Right ventricle myocardium superior (tissue), 1 donor: ENCODE measurements around the gene MAP2K3. TPM values are rescaled to one million over a fixed set of nuclear protein-coding genes. Genes with fewer than 3 reads are reported as not detected.

Experiments used
- ATAC-seq: fragments of 200-7000 bp; cut with Tn5 transposase; one replicate; pipeline ENCODE4 v1.9.1; 2020; ENCODE audit warnings: mild to moderate bottlenecking; ENCODE audit not compliant: poor library complexity
- DNase-seq: peaks from one replicate; pipeline ENCODE4 v3.0.0-alpha.2; 2020
- intact Hi-C: fragments of 100-400 bp; cut with DNase I; formaldehyde crosslinking; loops from one replicate; pipeline ENCODE4 v1.11.2; 2022
- total RNA-seq: library from RNA; stranded (reverse); fragmentation: NEBNext Ultra II Directional; extraction: Animal tissue kit (Norgen Biotek cat#: 25700); gene quantifications from one replicate; pipeline ENCODE4 v1.2.1, GENCODE V29; 2021
- donor health status: DM: no; HTN: yes; CAD: no; lungs with severe emphysema.

The MAP2K3 gene
- total RNA-seq, 1 donor from 2014 or later = 30.8 TPM

DNA sequence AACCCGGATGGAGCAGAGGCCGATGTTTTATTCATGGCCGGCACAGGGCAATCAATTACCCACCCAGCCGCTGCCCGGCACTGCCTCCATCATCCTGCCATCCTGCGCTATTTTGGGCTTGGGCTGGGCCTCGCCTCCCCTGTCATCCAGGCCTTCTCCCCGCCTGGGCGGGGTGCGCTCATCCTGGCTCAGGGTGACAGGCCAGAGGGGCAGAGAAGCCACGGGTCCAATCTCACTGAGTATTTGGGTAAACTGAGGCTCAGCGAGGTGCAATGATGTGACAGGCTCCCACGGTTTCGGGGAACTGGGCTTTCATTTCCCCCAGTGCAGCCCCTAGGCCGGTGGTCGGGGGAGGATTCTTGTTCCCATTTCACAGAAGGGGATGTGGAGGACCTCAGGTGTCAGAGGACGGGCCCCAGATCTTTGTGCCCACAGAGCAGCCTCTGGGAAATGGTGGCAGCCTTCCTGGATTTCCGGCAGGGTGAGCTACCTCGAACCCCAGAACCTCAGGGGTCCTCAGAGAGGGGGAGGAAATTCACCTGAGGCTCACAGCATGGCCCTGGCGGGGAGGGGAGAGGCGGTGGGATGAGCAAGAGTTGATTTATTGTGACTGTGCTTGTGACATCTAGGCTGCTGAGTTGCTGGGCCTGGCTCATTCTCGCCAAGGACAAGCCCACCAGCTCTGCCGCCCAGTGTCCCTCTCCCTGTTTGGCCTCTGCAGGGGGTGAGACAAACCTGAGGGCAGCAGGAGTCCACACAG lies 67.9 kb downstream of the MAP2K3 start:
- no peak for ATAC-seq
- intact Hi-C loops = no loop called here
- peak; percentile 35 for DNase-seq

DNA sequence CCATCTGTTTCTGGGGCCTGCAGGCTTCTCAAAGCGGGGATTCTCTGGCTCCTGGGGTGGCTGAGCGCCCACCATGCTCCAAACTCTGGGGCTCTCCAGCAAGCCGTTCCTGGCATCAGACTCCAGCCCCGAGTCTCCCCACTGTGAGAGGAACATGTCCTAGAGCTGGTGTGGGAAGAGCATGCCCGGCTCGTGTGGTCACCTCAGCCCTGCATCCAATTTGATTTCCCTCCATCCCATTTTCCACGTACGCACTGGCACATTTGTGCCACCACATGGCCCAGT lies 68.4 kb downstream of the MAP2K3 start:
- intact Hi-C loops = no loop called here
- ATAC-seq = no peak
- DNase-seq = peak; percentile 13

DNA sequence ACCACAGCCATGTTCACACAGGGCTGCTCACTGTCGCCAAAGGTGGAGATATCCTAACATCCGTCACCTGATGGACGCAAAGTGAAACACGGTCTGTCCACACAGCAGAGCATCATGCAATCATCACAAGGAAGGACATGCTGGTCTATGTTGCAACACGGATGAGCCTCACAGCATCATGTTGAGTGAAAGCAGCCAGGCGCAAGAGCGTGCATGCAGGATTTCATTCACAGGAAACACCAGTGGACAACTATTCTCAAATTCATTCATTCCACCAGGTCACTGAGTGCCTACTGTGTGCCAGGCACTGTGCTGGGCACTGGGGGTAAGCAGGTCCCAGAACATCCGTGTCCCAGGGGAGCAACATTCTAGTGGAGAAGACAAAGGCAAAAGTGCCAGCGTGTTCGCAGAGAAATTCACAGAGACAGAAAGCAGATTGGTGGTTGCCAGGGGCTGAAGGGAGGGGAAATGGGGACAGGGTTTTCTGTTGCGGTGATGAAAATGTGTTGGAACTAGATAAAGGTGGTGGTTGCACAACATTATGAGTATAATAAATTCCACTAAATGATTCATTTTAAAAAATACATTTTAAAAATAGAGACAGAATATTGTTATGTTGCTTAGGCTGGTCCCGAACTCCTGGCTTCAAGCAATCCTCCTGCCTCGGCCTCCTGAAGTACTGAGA lies 69.0 kb downstream of the MAP2K3 start:
- DNase-seq (peak; percentile 39), ATAC-seq (no peak)
- intact Hi-C loops = no loop called here

DNA sequence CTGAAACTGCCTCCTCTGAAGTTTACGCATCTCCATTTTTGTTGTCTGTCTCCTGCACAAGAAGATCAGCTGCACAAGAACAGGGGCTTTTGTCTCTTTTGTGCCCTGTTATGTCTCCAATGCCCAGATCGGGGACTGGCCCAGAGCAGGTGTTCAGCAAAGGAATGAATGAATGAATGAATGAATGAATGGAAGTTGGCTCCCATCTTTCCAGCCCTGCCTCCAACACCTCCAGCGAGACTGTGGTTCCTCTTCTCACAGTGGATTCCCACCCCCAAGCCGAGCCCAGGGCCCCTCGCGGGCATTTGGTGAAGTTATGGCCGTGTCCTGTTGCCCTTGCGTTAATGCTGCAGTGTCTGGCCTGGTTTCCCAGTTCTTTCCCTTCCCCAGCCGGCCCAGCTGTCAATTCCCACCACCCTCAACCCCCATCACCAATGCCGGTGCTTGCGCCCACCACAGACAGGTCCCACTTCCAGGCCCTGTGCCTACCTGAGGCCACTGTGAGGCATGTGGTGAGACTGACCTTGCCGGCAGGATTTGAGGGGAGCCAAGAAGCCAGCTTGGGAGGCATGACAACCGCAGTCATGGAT lies 70.4 kb downstream of the MAP2K3 start:
- peak; percentile 35 for DNase-seq
- ATAC-seq = no peak
- intact Hi-C loops = no loop called here

GRCh38 chr17:21355586-21355985 lies 71.1 kb downstream of the MAP2K3 start:
- no peak for DNase-seq
- intact Hi-C loops = no loop called here
- ATAC-seq = no peak

DNA sequence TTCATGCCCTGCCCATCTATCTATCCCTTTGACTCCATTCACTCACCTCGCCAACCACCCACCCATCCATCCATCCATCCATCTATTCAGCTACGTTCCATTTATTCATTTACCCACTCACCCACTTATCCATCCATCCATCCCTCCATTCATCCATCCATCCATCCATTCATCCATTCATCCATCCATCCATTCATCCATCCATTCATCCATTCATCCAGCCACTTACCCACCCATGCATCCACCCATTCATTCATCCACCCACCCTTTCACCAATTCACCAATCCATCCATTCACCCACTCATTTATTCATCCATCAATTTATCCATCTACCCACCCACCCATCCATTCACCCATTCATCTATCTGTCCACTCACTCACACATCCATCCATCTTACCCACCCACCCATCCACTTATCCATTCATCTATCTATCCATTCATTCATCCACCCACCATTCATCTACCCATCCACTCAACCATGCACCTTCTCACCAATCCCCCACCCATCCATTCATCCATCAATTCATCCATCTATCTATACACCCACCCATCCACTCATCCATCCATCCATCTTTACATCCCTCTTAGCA lies 72.1 kb downstream of the MAP2K3 start:
- intact Hi-C loops = no loop called here
- no peak for ATAC-seq
- no peak for DNase-seq

DNA sequence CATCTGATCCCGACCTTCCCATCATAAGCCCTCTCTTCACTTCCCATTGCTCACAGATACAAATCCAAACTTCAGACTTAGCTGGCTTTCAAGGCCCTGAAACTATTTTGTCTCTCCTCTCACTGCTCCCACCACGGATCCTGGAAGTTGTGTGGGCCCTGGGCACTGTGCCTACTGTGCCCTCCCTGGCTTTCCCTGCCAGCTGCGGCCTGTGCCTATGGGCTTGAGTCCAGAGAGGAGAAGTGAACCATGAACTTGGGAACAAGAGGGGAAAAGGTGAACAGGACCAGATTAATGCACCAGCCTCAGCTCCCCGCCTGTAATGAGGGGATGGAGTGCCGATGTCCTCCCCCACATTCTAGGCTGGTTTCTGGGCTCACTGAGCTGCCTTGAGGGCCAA lies 72.8 kb downstream of the MAP2K3 start:
- DNase-seq (peak; percentile 32), ATAC-seq (no peak)
- intact Hi-C loops = no loop called here

DNA sequence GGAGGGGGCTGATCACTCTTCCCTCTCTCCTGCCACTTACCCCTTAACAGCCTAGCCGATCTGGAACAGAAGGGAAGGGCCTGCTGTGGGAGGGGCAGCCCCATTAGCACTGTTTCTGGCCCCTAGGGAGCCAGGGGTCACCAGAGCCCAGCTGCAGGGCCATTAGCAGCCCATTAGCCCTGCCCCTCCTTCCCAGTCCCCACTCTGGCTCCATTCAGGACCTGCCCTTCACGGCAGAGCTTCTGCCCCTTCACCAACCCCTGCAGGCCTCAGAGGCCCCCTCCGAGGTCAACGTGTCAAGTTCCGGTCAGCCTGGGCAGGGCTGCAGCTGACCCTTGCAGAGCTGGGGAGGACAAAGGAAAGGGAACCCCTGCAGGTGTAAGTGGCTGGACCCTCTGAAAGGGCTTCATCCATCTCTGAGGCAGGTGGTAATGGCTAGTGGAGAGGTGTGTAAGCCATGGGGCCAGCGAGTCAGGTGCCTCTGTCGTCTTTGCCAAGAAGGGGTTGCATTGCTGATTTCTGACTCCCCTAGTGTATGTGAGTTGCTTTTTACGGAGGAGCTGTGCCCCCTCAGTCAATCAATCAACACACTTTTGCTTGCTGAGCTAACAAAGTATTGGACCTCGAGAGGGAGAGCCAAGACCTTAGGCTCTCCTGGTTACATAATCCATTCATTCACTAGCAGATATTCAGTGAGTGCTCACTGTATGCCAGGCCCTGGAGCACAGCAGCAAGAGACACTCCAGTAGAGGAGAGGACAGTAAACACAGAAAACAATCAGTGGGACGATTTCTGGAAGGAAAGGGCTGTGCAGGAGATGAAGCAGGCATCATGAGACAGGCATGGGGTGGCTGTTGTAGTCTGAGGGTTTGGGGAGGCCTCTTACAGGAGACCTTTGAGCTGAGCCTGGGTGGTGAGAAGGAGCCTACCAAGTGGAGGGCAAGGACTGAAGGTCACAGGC lies 73.5 kb downstream of the MAP2K3 start:
- intact Hi-C loops = no loop called here
- peak; percentile 79 for ATAC-seq
- DNase-seq = peak; percentile 34

- ATAC-seq (peak; percentile 93), DNase-seq (no peak)
- intact Hi-C loops = no loop called here
Measured at GRCh38 chr17:21358682-21359482, 74.4 kb downstream of the MAP2K3 start.

- DNase-seq (no peak), ATAC-seq (peak; percentile 4)
- intact Hi-C loops = no loop called here
Measured at GRCh38 chr17:21359483-21359840, 75.0 kb downstream of the MAP2K3 start.

GRCh38 chr17:21360048-21360447 lies 75.5 kb downstream of the MAP2K3 start:
- ATAC-seq (no peak), DNase-seq (no peak)
- intact Hi-C loops = no loop called here

DNA sequence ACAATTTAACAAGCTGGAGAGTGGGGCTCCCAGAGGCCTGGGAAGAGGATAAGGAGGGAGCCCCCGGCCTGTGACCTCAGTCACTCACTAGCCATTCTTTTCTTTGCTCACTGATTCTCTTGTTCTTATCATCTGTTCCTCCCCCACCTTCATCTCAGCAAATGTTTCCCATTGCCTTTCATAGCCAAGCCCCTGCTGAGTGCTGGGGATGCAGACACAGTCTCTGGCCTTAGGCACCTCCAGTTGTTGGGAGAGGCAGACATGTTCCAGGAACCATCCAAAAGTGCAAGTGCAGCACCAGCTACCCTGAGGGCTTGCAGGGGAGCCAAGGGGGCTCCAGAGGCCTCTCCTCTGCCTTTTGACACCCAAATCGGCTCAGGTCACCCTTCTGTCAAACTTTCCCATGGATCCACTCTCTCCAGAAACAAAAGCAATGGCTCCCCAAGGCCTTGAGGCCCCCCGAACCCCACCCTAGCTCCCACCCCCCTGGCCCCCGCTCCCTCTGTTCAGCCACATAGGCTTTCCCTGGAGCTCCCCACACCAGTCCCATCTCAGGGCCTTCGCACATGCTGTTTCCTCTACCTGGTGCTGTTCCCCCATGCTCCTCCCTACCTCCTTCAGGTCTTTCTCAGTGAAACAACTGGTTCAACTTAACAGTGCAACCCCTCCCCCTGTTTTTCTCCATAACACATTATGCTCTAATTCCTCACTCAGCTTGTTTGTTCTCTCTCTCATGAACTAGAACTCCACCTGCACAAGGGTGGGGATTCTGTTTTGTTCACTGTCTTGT lies 76.7 kb downstream of the MAP2K3 start:
- intact Hi-C loops = no loop called here
- ATAC-seq = no peak
- no peak for DNase-seq

- ATAC-seq = no peak
- no peak for DNase-seq
- intact Hi-C loops = no loop called here
Measured at GRCh38 chr17:21362331-21362931, 77.9 kb downstream of the MAP2K3 start.

DNA sequence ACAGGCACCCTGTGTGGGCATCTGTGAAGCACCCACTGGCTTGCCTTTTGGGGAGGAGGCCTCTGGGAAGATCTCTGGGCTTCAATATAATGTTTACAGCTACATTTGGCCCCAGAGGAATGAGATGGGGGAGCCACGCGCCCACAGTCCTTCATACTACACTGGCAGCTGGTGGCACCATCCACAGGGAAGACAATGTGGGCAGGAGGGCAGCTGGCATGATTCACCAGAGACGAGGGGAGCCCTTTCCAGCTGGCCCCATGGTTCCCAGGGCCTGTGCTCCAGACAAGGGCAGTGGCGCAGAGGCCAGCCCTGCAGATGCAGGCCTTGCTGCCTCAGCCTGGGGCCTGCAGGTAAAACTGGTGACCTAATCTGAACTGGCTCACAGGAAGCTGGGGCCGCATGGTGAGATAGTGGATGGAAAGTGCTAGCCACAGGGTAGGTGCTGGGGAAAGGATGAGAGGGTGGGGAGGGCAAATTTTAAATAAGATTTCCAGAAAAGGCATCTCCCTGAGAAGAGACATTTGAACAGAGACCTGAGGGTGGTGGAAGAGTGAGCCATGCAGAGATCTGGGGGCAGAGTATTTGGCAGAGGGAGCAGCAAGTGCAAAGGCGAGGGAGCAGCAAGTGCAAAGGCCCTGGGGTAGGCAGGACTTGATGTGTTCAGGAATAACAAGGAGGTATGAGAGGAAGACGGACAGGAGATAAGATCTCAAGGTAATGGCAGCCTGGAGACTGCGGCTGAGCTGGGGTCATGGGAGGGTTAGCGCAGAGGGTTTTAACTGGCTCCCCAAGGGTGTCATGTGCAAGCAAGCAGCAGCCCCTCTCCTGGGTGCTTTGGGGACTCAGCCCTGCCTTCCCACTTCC lies 79.5 kb downstream of the MAP2K3 start:
- DNase-seq (no peak), ATAC-seq (no peak)
- intact Hi-C loops = no loop called here
